HG02588 (cell line): Measurements from ENCODE around the gene IRS1.
"Not testable (repeated sequence)": the region's sequence is repeated elsewhere in the genome, so short reads cannot be mapped to it uniquely, and the experiment has no call there.

Source experiments
- ATAC-seq: cut with Tn5 transposase; IDR thresholded peaks from one replicate; pipeline ENCODE4 v1.9.1; 2021; ENCODE audit warnings: mild to moderate bottlenecking, moderate library complexity; ENCODE audit not compliant: unreplicated experiment

Gene IRS1, protein sequence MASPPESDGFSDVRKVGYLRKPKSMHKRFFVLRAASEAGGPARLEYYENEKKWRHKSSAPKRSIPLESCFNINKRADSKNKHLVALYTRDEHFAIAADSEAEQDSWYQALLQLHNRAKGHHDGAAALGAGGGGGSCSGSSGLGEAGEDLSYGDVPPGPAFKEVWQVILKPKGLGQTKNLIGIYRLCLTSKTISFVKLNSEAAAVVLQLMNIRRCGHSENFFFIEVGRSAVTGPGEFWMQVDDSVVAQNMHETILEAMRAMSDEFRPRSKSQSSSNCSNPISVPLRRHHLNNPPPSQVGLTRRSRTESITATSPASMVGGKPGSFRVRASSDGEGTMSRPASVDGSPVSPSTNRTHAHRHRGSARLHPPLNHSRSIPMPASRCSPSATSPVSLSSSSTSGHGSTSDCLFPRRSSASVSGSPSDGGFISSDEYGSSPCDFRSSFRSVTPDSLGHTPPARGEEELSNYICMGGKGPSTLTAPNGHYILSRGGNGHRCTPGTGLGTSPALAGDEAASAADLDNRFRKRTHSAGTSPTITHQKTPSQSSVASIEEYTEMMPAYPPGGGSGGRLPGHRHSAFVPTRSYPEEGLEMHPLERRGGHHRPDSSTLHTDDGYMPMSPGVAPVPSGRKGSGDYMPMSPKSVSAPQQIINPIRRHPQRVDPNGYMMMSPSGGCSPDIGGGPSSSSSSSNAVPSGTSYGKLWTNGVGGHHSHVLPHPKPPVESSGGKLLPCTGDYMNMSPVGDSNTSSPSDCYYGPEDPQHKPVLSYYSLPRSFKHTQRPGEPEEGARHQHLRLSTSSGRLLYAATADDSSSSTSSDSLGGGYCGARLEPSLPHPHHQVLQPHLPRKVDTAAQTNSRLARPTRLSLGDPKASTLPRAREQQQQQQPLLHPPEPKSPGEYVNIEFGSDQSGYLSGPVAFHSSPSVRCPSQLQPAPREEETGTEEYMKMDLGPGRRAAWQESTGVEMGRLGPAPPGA (N-terminal part only)

DNA sequence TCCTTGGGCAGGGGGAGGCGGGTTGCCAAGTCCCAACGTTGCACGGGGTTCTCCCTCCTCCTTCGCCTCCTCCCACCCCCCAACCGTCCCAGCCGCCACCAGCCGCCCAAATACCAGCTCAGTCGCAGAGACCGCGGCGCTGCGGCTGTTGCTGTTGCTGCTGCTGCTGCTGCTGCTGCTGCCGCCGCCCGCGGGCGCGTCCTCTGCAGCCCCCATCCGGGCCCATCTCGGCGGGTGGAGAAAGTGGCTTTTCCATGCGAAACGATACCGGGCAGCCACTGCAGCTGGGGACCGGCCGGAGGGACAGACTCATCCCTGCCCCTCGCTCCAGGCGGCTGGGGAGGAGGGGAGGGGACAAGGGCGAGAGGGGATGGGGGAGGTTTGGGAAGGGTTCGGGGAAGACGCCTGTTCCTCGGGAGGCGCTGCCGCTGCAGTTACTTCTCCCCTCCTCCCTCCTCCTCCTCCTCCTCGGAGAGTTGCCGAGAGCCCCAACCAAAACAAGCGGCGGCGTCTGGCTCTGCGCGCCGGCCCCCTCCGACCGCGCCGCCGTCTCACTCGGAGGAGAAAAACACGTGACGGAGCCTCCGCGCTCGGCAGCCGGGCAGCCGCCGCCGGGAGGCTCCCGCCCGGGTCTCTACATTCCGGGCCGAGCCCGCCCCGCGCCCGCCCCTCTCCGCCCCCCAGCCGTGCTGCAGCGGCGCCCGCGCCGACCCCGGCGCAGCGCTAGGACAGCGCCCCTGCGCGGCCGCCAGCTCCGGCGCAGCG lies at the start of gene IRS1:
IRS1 (minus strand) TSS at position 610 of the 765 bp plus-strand sequence. CDS start 1,082 bp downstream, outside the sequence.
- ATAC-seq = peak; percentile 39

DNA sequence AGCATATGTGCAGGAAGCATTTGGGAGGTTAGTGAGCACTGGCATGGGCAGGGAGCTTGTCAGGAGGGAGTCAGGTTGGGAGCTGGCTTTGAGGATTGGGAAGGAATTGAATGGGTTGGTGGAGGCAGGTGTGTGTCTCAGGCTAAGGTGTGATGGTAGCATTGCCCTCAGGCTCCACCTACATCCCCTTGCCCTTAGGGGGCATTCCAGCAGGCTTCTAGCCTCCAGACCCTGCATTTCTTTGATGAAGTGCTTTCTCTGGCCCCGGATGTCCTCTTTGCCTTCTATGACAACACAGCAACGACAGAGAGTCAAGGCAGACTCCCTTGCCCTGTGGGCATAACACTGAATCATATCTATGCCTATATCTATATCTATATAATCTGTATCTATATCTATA lies 49.7 kb upstream of the IRS1 start:
- ATAC-seq = no peak

DNA sequence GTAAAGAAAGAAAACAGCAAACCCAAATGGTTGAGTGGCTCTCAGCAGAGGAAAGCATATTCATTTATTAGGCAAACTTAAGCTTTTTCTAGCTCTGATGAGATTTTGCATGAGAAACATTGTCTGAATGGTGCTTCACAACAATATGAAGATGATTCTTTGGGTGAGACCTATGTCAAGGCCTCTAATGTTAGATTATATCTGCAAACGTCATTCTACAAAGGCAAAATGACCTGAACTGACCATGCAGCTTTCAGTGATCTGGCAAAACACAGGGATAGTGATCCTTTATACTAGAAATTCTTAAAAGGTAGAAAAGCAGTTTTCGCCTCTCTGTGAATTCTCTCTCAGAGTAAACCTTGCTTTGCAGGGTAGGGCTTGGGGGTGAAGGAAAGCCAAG lies 47.9 kb upstream of the IRS1 start:
- no peak for ATAC-seq

DNA sequence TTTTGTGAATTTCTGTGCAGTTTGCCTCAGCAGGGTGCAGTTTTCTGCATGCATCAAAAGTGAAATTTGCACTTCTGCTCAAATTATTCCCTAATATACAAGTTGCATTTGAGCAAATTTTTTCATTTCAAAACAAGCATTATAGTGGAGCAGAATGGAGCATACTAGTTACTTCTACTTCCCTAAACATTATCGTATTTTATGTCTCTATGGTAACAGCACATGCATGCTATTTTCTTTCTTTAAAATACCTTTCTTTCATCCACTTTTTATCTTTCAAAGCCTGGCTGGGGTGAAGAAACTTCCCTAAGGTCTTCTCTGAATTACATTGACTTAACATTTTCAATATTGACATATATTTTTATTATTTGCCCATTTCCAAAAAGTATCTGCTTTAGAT lies 47.5 kb upstream of the IRS1 start:
- no peak for ATAC-seq

DNA sequence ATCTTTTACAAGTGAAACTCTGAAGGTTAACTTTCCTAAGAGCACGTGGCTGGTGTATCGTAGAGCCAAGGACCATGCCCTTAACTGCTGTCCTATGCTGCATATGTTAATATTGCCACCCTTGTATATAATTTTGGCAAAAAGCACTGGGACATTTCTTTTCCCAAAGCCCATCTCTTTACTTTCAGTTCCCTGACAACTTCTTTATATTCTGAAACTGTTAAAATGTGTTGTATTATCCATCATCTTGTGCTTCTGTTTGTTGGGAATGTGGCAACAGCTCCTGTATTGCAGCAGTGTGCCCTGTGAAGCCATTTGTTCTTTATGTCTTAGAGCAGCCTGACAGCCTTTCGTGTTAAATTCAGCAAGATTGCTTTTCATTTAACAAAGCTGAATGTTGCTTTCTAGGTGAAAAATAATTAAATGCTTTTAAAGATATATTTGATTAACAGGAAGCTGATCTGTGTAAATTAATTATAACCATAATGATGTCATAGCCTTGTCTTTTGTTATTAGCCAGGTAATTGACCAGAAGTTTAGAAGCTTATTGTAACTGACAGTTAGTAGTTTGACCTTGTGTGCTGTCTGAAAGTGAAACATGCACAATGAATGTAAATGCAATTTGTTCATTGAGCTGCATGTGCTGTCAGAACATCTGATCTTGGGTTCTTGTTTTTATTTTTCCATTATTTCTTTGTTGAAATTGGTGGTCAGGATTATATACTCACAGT lies 45.9 kb upstream of the IRS1 start:
- ATAC-seq = peak; percentile 61

DNA sequence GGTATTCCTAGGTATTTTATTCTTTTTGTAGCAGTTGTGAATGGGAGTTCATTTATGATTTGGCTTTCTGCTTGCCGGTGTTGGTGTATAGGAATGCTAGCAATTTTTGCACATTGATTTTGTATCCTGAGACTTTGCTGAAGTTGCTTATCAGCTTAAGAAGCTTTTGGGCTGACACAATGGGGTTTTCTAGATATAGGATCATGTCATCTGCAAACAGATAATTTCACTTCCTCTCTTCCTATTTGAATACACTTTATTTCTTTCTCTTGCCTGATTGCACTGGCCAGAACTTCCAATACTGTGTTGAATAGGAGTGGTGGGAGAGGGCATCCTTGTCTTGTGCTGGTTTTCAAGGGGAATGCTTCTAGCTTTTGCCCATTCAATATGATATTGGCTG lies 43.4 kb upstream of the IRS1 start:
- not testable (repeated sequence) for ATAC-seq

DNA sequence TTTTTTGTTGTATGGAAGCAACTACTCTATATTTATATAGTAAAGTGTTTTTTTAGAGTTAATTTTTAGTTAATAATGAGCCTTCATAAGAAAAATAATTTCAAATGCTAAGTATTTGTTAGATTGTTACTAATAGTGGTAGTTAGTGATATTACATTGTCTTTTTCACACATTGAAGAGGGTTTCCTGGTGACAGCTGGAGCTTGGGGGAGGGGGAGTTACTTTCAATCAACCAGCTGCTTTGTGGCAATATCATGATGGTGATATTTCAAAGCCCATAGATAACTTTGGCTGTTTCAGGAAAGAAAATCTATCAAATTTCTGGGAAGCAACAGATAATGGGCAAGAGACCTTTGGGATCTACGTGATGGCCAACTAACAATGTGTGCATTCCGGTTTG lies 40.3 kb upstream of the IRS1 start:
- no peak for ATAC-seq

DNA sequence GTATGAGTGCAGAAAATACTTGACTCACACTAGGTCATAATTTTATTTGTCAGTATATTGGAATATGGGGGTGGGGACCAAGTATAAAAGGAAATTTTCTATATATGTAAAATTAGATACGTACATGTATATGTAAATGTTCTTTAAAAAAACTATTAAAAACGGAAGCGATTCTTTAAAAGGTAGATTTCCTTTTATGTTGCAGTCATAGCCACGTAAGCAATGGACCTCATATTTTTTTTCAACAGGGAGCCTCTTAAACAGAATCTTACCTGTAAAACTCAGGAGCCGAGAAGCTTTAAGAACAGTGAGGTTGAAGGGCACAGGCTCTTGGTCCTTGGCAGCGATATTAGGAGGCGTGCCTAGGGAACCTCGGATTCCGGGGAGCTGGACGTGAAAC lies 39.5 kb upstream of the IRS1 start:
- no peak for ATAC-seq

DNA sequence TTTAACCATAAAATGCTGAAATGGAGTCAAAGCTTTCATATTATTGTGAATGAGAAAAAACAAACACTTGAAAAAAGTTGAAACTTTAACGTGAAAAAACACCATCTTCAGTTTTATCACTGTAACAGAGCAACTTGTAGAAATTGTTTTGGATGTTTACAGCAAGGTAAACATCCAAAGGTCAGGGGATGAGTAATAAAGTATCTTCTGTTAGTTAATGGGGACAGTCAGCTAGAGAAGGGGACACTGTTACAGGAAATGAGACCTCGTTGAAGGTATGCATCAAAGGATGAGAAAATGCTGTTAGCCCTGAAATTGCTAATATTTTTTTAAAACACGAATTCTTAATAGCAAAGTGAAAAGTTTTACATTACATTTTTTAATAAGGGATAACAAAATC lies 39.1 kb upstream of the IRS1 start:
- ATAC-seq = no peak

DNA sequence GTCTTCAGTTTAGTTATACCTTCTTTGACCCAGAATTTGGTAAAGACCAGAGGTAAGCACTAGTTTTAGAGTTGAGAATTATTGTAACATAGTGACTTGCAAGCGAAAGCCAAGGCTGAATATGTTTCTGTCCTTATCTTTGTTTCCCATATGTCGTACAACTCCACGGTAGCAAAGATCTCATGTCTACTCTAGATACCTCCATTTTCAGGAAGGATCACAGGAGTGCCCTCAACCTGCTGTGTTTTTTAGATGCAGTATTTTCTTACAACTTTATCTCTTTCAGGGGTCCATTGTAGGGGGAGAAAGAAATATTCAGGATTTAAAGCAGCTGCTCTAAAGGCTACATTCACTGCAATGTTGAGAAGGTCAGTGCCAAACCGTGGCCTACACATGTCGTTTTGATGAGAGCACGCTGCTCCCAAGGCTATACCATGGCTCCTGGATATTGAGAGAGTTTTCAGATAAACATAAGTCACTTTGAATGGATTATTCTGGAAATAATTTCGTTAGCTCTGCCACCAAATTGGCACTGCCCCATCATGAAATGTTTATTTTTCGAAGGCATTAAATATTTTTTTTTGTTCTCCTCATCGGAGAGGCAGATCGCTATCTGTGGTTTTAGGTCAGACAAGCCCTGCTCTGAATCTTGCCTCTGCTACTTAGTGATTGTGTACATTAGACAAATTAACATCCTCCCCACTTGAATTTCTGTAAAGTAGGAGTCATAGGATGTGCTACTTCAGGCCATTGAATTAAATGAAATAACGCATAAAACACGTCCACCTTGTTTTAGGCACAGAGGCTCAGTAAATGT lies 38.4 kb upstream of the IRS1 start:
- no peak for ATAC-seq

DNA sequence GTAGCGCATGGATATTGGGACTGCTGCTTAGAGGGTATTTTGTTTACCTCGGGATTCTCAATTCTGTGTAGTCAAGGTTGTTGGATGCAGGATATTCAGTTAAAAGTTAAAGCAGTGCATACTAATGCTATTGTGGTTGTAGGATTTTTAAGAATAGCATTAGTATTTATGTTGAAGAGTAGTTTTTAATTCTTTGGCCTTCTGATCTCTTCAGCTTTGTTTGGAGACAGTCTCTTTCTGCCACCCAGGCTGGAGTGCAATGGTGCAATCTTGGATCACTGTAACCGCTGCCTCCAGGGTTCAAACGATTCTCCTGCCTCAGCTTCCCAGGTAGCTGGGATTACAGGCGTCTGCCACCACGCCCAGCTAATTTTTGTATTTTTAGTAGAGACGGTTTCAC lies 37.7 kb upstream of the IRS1 start:
- no peak for ATAC-seq

DNA sequence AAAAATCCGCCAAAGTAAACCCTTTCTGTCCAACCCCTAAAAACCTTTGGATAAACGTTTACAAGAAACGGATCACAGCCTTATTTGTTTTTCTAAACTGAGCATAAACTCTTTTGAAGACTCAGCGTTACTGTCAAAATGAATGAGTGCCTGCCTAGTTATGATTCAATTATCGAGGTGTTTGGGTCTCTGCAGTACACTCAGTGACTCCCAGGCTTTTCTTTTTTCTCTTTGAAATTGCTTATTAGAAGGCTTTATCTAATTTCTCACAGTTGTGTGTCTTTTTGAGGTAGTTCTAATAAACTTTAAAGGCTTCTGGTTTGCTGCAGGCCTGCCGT lies 36.9 kb upstream of the IRS1 start:
- ATAC-seq = peak; percentile 2

DNA sequence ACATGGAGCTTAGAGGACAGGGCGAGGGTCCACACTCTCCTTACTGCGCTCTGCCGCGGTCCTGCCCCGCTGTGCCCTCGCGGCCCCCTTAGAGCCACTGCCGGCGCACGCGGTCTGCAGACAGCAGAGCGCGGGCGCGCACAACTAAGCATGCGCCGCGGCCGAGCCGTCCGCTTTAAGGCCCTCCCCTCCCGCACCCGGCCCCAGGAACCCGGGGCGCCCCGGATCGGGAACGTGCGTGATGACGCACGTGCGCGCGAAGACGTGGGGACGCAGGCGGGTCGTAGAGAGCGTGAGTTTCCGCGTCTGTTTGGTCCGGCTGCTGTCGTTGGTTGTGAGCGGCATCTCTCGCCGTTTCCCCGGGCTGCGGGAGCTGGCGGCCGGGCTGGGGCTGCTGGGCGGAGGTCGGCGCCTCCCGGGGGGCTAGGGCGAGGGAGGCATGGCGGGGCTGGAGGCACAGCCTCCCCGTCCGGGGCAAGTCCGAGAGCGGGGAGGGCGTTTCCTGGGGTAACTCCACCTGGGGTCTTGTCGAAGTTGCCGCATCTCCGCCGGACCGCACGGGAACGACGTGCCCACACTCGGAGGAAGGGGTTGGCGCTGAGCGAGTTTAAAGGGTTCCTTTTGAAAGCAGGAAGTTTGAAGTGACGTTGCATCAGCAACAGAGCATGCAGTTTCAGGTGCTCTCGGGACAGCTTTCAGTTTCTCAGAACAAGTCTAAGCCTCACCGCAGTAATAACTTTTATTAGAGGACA lies 36.4 kb upstream of the IRS1 start, which contains the start of gene RHBDD1:
RHBDD1 (plus strand) TSS at position 259 of the 752 bp plus-strand sequence. CDS start 28,640 bp downstream, outside the sequence.
- peak; percentile 83 for ATAC-seq

DNA sequence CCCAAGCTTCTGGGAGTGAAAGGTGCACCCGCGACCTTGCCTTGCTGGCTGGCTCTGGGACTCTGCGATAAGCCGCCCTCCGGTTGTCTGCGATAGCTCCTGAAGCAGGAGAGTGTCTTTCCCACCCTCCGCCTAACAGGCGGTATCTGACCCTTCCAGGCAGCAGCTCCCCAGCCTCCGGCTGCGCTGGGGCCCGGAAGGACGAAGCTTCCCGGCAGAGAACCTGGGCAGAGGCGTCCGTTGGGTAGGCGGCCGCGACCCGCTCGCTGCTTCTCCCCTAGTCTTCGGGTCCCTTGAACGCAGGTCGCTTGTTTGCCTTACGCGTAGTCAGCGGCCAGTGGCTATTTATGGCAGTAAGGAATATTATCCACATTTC lies 35.8 kb upstream of the IRS1 start:
- ATAC-seq = peak; percentile 21

DNA sequence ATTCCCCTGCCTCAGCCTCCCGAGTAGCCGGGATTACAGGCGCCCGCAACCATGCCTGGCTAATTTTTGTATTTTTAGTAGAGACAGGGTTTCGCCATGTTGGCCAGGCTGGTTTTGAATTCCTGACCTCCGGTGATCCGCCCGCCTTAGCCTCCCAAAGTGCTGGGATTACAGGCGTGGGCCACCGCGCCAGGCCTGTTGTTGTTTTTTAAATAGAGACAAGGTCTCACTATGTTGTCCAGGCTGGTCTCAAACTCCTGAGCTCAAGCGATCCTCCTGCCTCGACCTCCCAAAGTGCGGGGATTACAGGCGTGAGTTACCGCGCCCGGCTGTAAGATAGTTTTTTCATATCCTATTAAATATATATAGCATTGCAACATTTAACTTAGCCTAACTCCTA lies 35.3 kb upstream of the IRS1 start:
- not testable (repeated sequence) for ATAC-seq

DNA sequence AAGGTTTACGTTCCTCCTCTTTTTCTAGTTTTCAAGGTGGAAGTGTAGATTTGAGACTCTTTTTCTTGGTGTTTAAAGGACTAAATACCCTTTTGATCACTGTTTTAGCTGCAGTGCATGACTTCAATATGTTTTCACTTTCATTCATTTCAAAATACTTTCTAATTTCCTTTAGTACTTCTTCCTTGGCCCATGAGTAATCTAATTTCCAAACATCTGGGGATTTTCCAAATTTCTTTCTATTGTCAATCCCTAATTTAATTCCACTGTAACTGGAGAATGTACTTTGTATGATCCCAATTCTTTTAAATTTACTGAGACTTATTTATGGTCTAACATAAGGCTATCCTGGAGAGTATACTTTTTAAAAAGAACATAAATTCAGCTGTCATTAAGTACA lies 32.4 kb upstream of the IRS1 start:
- ATAC-seq = no peak

DNA sequence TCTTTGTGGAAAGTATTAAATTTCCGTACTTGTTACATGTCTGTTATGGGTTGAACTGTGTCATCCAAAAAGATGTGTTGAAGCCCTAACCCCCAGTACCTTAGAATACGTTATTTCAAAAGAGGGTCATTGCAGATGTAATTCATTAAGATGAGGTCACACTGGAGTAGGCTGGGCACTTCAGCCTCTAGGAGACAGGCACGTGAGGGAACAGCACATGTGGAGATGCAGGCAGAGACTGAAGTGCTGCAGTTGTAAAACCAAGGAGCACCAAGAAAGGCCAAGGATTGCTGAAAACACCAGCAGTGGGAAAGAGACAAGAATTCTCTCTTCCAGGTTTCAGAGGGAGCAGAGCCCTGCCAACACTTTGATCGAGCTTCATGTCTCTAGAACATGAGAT lies 31.6 kb upstream of the IRS1 start:
- ATAC-seq = no peak

DNA sequence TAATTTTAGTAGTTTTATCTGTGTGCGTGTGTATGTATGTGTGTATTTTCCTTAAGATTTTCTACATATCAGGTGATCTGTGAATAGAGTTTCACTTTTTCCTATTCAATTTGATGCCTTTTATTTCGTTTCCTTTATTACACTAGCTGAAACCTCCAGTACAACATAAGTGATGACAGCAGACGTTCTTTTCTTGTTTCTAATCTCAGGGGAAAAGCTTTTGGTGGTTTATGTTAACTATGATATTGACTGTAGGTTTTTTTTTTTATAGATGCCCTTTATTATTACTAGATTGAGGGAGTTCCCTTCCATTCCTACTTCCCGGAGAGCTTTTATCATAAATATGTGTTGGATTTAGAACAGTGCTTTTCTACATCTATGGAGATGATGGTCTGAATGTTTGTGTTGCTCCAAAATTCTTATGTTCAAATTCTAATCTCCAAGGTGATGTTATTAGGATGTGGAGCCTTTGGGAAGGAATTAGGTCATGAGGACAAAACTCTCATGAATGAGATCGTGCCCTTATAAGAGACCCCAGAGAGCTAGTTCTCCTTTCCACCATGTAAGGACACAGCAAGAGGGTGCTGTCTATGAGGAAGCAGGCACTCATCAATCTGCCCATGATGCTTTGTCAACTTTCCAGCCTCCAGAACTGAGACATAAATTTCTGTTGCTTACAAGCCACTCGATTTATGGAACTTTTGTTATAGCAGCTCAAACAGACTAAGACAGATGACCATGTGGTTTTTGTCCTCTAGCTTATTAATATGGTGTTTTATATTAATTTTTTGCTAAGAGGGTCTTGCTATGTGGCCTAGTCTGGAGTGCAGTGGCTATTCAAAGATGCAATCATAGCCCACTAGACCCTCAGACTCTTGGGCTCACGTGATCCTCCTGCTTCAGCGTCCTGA lies 30.4 kb upstream of the IRS1 start:
- no peak for ATAC-seq
